H4 (cell line): ENCODE data around the gene ERN1. TPM values are rescaled to one million over a fixed set of nuclear protein-coding genes. Genes with fewer than 3 reads are reported as not detected.
"Not testable (repeated sequence)": the region's sequence is repeated elsewhere in the genome, so short reads cannot be mapped to it uniquely, and the experiment has no call there.

Experiments used
- DNase-seq: peaks from one replicate; pipeline ENCODE4 v3.0.0-alpha.2; 2015; ENCODE audit warnings: low spot score
- total RNA-seq: library from RNA; depleted of rRNA; stranded (reverse); fragments of >200 nt; shearing (Covaris generic); gene quantifications from 2 replicates; pipeline ENCODE4 v1.2.3, GENCODE V29; 2014

Gene ERN1
- total RNA-seq, 1 experiment from 2014 or later: 2.7 TPM

GRCh38 chr17:64138441-64138840, 8.5 kb upstream of the ERN1 start:
- DNase-seq: no peak

GRCh38 chr17:64135000-64135399, 5.1 kb upstream of the ERN1 start:
- no peak for DNase-seq

GRCh38 chr17:64134216-64134970, 4.4 kb upstream of the ERN1 start:
- no peak for DNase-seq

- peak; percentile 71 for DNase-seq
These were observed 3.7 kb upstream of the ERN1 start for GRCh38 chr17:64133546-64134215.

- no peak for DNase-seq
These were observed 1.8 kb upstream of the ERN1 start for GRCh38 chr17:64131606-64132270.

GRCh38 chr17:64130559-64131001, 636 bp upstream of the ERN1 start:
- no peak for DNase-seq

- no peak for DNase-seq
These were observed 504 bp downstream of the ERN1 start for GRCh38 chr17:64129515-64129764.

- DNase-seq: no peak
These were observed 993 bp downstream of the ERN1 start for GRCh38 chr17:64128787-64129514.

- DNase-seq: no peak
These were observed 3.0 kb downstream of the ERN1 start for GRCh38 chr17:64126918-64127317.

GRCh38 chr17:64125937-64126336, 4.0 kb downstream of the ERN1 start:
- DNase-seq: no peak

GRCh38 chr17:64124609-64125008, 5.3 kb downstream of the ERN1 start:
- no peak for DNase-seq

- no peak for DNase-seq
These were observed 6.8 kb downstream of the ERN1 start for GRCh38 chr17:64123114-64123513.

- not testable (repeated sequence) for DNase-seq
These were observed 8.8 kb downstream of the ERN1 start for GRCh38 chr17:64120972-64121786.

GRCh38 chr17:64120159-64120810, 9.7 kb downstream of the ERN1 start:
- DNase-seq: no peak

GRCh38 chr17:64117981-64118979, 11.7 kb downstream of the ERN1 start:
- no peak for DNase-seq

GRCh38 chr17:64115822-64116534, 14.0 kb downstream of the ERN1 start:
- no peak for DNase-seq

- DNase-seq: no peak
These were observed 14.8 kb downstream of the ERN1 start for GRCh38 chr17:64115043-64115698.

- DNase-seq: no peak
These were observed 16.9 kb downstream of the ERN1 start for GRCh38 chr17:64113006-64113405.

GRCh38 chr17:64111831-64112230, 18.1 kb downstream of the ERN1 start:
- DNase-seq: no peak
